NCI-H226 (cell line): ENCODE results near the gene C22orf39.

ENCODE experiments used
- DNase-seq: peaks from one replicate; pipeline ENCODE4 v3.0.0-alpha.2; 2015

Gene C22orf39

DNA sequence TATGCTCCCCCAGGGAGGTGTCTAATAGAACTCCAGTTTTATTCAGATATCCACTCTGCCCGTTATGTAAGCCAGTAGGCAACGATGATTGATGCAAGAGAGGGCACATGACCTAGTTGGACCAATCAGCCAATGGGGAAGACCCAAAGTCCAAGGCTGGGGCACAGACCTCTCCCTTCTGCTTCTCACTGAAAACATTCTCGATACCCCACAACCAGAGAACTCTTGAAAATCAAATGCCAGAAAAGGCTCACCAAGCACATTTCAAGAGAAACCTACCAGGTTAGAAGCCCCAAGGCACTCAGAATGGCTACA, 23.4 kb downstream of the C22orf39 start:
- DNase-seq = no peak

DNA sequence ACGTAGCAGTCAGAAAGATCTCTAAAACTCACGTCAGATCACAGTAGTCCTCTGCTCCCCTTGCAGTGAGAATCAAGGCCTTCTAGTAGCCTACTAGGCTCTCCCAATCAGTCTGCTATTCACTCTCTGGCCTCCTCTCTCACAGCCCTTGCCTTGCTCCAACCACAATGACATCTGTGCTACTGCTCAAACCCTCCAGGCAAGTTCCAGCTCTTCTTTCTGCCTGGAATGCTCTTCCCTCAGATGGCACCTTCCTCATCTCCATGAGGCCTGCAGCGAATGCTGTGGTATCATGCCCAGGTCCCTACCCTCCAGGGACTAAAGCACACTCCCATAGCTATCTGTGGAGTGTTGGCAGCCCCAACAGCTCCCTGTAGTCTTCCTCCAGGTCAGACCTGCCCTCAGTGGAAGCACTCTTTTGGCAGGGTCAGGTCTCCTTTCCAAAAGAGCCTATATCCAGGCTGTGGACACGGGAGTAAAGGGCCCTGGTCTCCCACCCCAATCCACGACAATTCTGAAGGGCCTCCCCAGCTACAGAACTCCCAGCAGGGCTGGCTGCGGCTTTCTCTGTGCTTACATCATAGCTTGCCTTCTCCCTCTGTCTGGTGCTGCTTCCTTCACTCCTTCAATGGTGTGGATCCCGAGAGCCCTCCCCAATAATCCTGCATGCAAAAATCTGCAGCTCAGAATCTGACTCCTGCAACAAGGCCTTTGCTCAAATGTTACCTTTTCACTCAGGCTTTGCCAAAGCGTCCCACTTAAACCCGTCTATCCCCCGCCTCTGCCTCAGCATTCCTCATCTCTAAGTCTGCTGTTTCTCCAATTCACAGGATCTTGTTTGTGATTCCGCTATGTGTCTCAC, 24.8 kb downstream of the C22orf39 start:
- no peak for DNase-seq

DNA sequence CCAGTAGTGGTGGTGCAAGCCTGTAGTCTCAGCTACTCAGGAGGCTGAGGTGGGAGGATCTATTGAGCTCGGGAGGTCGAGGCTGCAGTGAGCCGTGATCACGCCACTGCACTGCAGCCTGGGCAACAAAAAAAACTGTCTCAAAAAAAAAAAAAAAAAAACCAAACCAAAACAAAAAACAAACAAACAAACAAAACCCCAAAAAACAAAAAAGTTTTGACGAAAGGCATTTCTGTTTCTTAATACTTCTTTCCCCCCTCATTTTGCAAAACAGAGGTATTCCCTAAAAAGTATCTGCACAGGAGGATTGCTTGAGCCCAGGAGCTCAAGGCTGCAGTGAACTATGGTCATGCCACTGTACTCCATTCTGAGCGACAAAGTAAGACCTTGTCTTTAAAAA, 27.2 kb downstream of the C22orf39 start:
- DNase-seq = no peak

DNA sequence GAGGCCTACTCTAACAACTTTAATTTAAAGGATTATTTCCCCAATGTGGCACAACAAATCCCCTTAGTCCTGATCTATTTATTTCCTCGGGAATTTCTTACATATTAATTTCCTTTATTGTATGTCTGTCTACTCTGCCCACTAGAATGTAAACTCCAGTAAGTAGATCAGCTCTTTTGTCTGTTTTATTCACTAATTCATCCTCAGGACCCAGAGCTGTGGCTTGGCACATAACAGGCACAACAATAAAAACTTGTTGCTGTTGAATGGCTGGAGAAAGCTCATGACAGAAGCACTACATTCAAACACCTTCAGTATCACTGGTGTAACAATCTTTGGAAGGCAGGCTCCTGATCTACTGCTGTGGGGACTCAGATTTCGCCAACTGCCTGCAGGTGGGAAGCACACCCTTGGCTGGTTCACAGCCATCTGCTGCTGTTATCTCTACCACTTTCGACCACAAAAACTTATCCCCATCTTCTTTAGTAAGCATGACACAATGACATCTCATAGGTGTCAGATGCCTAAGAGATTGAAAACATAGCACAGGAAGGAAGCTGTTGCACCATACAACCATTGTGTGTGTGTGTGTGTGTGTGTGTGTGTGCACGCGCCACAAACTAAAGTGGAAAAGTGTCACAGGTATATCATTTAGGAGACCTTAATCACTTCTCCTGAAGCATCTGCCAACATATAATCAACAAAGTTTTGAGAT, 27.9 kb downstream of the C22orf39 start:
- DNase-seq = no peak

DNA sequence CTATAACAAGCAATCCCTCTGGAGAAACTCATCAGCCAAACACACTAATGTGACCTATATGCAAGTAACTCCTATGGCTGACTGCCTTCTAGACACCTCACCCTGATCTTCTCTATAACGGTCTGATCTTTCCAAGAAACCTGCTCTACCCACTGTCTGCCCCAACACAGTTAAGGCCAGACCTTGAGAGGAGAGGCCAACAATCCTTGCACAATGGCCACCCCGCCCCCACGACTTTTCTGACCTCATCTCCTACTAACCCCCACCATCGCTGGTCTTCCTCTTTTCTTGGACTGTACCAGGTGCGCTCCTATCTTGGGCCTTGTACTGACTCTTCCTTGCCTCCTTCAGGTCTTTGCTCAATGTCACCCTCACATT, 28.4 kb downstream of the C22orf39 start:
- DNase-seq = no peak

DNA sequence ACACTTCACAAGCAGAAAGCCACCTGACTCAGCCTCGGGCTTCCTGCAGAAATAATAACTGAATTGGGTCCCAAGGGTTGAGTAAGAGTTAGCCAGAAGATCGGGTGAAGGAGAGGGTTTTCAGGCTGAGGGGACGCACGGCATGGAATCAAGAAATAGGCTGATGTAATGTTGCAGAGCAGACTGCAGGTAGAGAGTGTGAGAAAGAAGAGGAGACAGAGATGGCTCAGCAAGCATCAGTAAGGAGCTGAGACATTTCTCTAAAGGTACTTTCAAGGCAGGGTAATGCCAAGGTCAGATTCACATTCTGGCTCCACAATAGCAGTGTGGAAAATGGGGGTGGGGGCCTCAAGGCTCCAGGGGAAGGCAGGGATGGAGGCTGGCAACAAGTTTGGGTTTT, 34.6 kb downstream of the C22orf39 start:
- DNase-seq = no peak

DNA sequence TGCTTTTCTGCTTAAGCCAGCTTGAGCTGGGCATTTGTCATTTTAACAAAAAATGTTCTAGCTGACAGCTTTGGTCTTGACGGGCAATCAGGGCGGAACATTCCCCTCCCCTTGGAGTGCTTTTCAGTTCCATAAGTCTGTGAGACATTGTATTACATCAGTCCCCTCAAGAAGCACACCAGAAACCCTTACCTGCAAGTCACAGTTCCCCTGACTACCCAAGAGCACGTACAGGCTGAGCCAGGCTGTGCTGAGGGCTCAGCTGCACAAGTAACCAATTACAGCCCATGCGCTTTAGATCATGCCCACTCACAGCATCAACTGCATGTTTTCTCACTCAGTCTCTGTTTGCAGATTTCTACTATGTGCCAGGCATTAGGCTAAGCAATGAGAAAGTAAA, 35.0 kb downstream of the C22orf39 start:
- no peak for DNase-seq

DNA sequence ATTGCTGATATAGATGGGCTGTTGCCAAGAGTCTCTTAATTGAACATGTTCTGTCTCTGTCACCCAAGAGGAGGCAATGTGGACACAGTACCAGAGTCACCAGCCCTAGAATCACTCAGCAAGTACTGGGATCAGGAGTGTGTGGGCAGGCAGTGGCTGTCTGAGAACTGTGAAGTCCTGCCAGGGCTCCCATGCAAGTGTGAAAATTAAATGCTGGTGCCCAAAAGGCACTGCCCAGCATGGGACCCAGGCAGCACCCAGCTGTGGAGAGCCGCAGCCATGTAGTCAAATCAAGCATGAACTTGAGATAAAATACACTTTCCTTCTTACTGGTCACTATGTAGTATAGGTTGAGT, 35.8 kb downstream of the C22orf39 start:
- DNase-seq = no peak

DNA sequence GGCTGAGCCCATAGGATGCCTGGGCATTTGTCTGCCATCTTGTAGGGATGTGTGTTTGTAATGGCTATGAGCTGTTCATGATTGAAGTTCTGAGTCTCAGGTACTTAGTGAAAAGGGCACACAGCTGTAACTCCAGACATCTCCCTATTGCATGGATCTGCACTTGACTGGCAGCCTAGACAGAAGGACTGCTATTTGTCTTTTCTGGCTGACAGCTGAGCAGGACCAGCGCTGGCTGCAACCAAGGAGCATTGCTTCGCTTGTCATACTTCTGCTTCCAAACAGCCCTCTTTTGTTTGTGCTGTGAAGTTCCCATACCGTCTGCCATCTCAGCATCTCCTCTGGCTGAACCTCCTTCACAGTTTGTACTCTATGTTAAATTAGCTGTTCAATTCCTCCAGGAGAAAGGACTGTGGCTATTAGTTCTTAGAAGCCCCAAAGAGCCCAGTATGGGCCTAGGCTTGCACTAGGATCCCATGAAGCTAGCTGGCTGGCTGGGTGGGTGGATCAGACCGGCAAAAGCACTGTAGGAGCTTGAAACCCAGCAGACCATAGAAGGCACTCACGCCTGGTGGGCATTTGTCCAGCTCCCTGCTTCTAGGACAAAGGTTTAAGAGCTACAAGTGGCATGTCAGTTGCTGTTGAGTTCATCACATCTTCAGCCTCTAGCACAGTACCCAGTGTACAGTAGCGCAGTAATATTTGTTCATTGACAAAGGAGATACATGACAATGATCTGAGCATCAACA, 36.4 kb downstream of the C22orf39 start:
- DNase-seq = no peak

DNA sequence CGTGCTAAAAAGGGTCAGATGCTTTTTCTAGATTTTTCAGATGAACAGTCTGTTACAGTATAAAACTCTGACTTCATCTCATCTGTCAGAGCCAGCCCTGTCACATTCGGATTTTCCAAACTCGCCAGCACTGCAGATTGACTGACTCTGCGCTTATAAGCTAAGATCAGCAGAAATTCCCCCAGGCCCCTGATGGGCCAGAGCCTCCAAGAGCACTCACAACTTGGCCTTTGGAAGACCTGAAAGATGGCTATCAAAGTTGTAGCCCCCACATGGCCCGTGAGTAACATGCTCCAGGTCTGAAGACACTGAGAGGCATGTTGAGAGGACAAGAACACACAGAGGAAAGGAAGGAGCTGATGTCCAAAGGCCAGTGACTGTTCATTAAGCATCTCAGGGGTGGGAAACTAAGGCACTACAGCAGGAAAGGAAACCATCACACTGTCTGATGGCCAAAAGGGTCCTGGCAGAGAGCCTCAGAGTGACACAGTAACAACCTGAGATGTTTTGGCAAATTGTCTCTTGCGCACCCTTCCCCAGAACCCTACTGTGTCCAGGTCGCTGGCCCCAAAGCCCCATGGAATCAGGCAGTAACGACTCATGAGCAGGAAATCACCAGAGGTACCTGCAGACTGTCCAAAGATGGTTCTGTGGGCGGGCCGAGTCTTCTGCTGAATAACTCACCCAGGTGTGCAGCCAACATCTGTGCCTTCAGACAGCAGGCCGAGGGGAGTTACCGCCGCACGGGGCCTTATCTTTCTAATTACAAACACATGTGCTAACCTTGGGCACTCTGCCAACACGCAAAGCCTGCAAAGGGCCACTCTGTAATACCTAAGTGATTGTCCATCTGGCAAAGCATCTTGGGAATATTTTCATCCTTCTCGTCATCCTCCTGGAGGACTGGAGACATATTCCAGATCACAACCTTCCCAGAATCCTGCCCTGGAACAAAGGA, 39.6 kb downstream of the C22orf39 start:
- no peak for DNase-seq

DNA sequence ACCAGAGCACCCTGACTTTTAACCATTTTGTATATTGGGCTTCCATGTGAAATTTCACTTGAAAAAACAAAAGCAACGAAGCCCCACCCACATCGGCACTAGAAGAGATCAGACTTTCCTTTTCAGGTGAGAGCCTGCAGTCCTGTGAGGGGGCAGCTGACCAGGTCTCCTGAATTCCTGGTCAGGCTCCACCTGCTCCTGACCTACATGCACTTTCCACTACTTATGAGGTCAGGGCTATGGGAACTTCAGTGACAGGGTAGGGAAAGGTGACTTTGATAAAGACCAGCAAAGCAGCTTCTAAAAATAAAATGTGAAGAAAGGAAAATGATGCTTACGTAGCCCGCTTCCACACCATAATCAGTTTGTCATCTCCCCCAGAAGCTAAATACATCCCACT, 40.7 kb downstream of the C22orf39 start:
- DNase-seq = no peak

DNA sequence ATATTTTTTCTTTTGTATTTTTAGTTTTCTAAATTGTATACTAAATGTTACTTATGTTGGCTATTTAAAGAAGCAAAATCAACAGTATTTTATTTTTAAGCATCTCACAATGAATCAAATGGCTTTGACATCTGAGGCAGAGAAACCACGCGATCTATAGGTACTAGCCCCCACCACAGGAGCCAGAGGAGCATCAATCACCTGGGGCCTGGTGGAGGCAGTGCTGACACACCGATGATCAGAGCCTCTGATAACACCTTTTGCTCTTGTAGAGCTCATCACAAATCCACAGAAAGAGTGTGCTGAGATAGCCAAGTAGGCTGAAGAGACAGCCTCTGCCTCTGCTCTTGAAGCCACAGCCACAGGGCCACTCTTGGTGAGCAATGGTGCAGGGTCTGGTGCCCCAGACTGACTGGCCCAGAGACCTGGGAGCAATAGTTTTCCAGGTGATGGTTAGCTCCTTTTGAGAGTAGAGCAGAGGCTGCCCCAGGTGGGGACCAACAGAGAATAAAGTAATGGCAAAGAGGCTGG, 41.2 kb downstream of the C22orf39 start:
- DNase-seq = no peak

DNA sequence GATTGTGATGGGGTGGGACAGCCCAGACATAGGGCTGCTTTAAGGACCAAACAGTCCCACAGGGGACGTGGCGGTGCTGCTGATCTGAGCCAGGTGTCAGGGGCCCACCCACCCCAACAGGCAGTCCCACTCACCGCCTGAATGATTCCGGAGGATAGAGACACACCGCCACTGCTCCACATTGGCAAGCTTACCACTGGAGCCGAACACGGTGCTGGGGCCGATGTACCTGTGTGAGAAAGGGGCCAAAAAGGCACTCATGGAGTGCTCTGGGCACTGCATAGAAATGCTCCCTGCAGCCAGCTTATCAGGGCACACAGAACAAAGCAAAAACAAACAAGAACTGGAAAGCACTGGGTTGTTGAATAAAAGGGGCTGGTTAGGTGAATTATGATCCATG, 41.9 kb downstream of the C22orf39 start:
- no peak for DNase-seq

DNA sequence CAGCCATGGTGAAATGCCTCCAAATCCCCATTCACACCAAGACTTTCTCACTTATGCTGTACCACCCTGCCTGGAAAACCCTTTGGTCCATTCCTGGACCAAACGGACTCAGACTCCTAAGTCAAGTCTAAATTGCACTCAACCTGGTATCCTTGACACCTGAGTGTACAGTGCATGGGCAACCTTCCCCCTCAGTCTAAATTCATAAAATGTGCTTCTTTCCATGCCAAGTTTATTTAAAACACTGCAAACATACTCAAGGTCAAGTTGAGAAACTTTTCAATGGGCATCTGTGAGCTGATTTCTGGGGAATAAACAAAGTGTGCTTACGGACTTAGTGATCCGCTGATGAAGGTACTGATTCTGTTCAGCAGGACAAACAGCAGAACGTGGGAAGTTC, 42.4 kb downstream of the C22orf39 start:
- no peak for DNase-seq

DNA sequence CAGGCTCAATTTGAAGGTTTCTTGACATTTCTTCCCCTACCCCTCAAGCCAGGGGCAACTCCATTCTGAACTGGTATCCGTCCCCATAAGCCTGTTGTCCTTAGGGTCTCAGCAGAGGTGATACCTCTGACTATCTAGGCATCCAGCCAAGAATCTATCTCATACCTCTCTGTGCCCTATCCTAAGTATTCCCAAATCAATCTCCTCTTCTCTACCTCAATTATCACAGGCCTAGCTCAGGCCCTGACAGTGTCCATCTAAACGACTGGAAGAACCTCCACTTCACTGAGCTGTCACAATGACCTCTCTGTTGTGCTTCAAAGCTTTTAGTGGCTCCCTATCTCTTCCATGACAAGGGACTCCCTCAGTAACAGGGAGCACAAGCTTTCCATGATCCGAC, 42.8 kb downstream of the C22orf39 start:
- no peak for DNase-seq

DNA sequence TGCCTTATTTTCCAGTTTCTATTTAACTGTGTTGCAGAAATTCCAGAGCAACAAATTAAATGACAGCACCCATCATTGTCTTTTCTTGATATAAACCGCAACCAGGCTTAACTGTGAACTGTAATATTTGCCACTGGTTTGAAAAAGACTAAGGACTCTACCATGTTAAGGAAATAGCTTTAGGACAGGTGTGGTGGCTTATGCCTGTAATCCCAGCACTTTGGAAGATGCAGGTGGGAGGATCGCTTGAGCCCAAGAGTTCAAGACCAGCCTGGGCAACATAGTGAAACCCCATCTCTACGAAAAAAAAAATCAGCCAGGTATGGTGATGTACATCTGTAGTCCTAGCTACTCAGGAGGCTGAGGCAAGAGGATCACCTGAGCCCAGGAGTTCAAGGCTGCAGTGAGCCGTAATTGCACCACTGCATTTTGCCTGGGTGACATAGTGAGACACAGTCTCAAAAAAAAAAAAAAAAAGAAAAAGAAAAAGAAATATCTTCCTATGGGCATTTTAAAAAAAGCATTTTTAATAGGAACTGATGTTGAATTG, 44.8 kb downstream of the C22orf39 start:
- DNase-seq = no peak

DNA sequence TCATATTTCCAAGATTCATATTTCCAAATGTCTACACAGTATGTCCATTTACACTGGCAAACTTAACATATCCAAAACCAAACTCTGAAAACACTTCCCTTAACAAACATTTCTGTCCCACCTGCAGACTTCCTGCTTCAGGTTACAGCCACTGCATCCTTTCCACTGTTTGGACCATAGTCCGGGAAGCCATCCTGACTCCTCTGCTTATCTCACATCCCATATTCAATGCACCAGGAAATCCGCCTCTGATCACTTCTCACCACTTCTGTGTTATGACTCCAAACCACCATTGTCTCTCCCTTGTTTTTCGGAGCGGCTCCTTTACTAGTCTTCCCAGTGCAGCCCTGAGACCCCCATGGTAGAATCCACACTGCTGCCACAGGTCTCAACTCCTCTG, 46.0 kb downstream of the C22orf39 start:
- no peak for DNase-seq

DNA sequence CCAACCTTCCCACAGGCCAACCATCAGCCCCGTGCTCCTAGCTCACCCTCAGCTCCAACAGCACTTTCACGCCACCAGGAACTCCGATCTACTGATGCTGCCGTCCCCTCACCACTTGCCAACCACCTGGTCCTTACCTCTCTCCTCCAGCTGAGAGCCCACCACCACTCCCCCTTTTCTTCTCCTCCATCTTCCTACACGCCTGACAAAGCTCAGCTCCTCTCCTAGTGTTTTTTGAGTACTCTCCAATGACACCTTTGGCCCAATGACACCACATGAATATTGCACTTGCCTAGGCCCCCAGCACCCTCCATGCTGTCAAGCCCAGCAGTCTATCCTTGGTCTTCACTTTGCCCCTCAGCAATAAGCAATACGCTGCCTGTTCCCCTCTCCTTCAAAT, 46.6 kb downstream of the C22orf39 start:
- DNase-seq = no peak

DNA sequence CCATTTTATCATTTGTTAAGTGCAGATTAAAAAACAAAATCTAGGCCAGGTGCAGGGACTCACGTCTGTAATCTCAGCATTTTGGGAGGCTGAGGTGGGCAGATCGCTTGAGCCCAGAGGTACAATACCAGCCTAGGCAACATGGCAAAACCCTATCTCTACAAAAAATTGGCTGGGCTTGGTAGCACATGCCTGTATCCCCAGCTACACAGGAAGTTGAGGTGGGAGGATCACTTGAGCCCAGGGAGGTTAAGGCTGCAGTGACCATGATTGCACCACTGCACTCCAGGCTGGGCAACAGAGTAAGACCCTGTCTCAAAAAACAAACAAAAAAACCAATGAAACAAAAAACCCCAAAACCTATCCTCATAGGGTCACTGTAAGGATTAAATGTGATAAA, 48.9 kb downstream of the C22orf39 start:
- DNase-seq = no peak

DNA sequence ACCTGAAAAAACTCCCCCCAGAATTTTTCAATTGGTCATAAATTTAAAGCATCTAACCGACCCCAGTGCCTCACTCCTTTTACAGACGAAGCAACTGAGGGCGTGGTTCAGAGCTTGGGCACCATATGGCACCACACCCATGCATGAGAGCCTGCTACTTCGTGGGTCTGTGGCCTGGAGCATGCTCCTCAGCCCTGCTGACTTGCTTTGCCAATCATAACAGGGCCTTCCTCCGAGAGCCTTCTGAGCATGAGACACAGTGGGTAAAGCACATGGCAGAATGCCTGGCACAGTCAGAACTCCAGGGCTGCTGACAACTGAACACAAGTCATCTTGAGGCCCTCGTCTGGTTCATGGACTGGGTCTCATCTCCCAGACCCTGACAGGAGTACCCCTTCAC, 49.3 kb downstream of the C22orf39 start:
- DNase-seq = no peak

DNA sequence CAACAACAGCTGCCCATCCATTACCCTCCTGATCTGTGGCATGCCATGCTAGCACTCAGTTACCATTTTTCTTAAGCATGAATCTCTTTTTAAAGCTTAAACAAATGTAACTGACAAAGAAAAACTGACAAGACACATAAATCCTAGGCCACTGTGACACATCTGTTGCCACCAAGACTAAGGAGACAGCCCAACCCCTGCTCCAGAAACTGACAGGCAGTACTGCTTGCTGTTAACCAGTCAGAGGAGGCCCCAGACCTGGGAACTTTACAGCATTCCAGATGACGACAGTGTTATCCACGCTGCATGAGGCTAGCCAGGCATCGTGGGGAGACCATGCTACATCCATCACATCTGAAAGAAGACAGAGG, 49.8 kb downstream of the C22orf39 start:
- no peak for DNase-seq

DNA sequence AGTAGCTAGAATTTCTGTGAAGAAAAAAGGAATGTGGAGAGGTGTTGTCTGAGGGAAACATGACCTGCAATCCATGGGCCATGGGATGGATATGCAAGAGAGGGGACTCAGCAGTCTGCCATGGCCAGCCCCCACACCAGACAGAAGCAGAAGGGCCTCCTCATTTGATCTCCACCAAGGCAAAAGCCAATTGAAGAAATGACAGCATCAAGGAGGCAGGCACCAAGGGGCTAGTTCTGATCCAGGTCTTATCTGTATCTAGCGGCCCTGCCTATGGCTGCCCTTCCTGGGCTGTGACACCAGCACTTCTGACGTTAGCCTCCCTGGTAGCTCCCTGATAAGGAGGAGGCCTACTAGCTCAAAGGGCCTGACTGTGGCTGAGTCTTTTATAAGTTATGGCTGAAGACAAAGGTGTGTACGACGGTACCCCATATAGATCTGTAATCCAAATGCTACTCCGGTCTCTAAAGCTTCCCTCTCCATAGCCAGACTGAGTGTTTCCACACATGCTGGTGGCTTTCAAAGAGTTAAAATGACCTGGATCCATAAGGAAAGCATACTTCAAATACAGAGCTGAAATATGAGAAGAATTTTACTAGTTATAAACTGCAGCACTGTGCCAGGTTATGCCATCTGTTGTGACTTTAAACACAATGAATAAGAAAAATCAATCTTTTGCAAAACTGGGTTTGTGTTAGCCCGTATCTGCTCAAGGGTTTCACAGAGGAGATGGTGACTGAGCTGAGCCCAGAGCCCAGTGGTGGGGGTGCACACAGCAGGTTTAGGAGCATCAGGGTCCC, 50.4 kb downstream of the C22orf39 start:
- no peak for DNase-seq
